Smooth muscle cell (in vitro differentiated cells): ENCODE data around the gene CRYZL1. TPM values are rescaled to one million over a fixed set of nuclear protein-coding genes. Genes with fewer than 3 reads are reported as not detected.
A peak's percentile ranks its signal among the peaks of the same experiment; 100 is the strongest.

Source experiments
- DNase-seq: peaks from one replicate; lab custom pipeline; 2025; ENCODE audit not compliant: unreplicated experiment; lab: John Stamatoyannopoulos, UW
- H2AFZ ChIP-seq: fragments of 200-600 bp; sonication (generic); 2 replicates; pipeline ENCODE4 v1.6.0; 2016; ENCODE audit warnings: antibody characterized with exemption, low read depth, mild to moderate bottlenecking
- H3F3A ChIP-seq: fragments of 200-600 bp; sonication (generic); 2 replicates; pipeline ENCODE4 v1.6.0; 2017; ENCODE audit warnings: antibody characterized with exemption, low read depth
- H3K27ac ChIP-seq: fragments of 200-600 bp; sonication (generic); 2 replicates; pipeline ENCODE4 v1.5.1; 2016; ENCODE audit warnings: low read depth, mild to moderate bottlenecking
- H3K27me3 ChIP-seq: fragments of 200-600 bp; sonication (generic); 2 replicates; pipeline ENCODE4 v1.6.1; 2016; ENCODE audit warnings: low read depth, mild to moderate bottlenecking
- H3K36me3 ChIP-seq: fragments of 200-600 bp; sonication (generic); 2 replicates; pipeline ENCODE4 v1.5.1; 2016; ENCODE audit warnings: low read depth
- H3K4me1 ChIP-seq: fragments of 200-600 bp; sonication (generic); 2 replicates; pipeline ENCODE4 v1.5.1; 2016; ENCODE audit warnings: low read depth
- H3K4me2 ChIP-seq: fragments of 200-600 bp; sonication (generic); 2 replicates; pipeline ENCODE4 v1.6.0; 2016; ENCODE audit warnings: mild to moderate bottlenecking
- H3K4me3 ChIP-seq: fragments of 200-600 bp; sonication (generic); 2 replicates; pipeline ENCODE4 v1.5.1; 2016; ENCODE audit warnings: mild to moderate bottlenecking
- H3K79me2 ChIP-seq: fragments of 200-600 bp; sonication (generic); 2 replicates; pipeline ENCODE4 v1.6.0; 2016; ENCODE audit warnings: low read depth, mild to moderate bottlenecking
- H3K9ac ChIP-seq: fragments of 200-600 bp; sonication (generic); 2 replicates; pipeline ENCODE4 v1.6.0; 2016; ENCODE audit warnings: low read depth
- H3K9me3 ChIP-seq: fragments of 200-600 bp; sonication (generic); replicated peaks from 2 replicates; pipeline ENCODE4 v1.5.1; 2016; ENCODE audit warnings: low read depth
- H4K20me1 ChIP-seq: fragments of 200-600 bp; sonication (generic); 2 replicates; pipeline ENCODE4 v1.6.0; 2016; ENCODE audit warnings: low read depth
- WGBS: methylation state at CpG from one replicate; pipeline ENCODE4 v1.1.7; 2016; ENCODE audit warnings: low lambda C conversion rate; 5-methylcytosine and 5-hydroxymethylcytosine counted together
- polyA plus RNA-seq: library from polyadenylated mRNA; unstranded; fragments of >200 nt; fragmentation: Nextera tagmentation; extraction: Ambion mirVana; gene quantifications from 2 replicates; pipeline ENCODE4 v1.2.1, GENCODE V29; 2016
- total RNA-seq: library from RNA; depleted of rRNA; stranded (reverse); fragments of >200 nt; gene quantifications from 2 replicates; pipeline ENCODE4 v1.2.3, GENCODE V29; 2014
- TF ChIP-seq, protein P1 (sequence below): fragments of 200-600 bp; sonication (generic); IDR thresholded peaks from 2 replicates; pipeline ENCODE4 v1.5.1; 2017; ENCODE audit warnings: borderline replicate concordance, mild to moderate bottlenecking, antibody characterized with exemption; ENCODE audit not compliant: insufficient read depth, poor library complexity, severe bottlenecking

Gene CRYZL1
- total and polyA plus RNA-seq, 2 experiments from 2014 or later: 37.7 to 48.3 TPM

DNA sequence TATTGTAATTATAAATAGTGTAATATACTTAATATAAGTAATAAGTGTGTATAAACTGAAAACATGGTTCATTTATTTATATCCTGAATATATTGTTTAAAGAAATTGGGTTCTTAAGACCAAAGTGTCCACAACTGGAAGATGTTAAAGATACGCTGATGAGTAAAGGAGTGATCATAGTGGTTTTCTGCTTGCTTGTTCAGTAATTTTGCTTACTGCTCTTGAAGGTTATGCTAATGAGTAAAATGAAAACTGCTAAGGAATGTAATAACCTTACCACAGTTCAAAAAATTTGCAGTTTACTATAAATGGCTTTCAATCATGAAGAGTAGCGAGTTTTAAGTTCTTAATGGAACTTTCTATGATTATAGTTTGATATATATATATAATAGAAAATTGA, 75.0 kb downstream of the CRYZL1 start:
- Histone ChIP-seq H3K27ac (peak overlapping the region; percentile 23), H3K4me2 (no peak overlapping the region), H3K9ac (no peak overlapping the region), H3K79me2 (peaks cover 73% of the 10 kb centered on the region), H3K9me3 (no peaks in the 10 kb centered on the region), H2AFZ (no peak overlapping the region), H3K36me3 (peaks cover 19% of the 10 kb centered on the region), H3K27me3 (no peaks in the 10 kb centered on the region), H3F3A (peaks cover 42% of the 10 kb centered on the region), H3K4me1 (no peaks in the 10 kb centered on the region), H4K20me1 (peaks cover 95% of the 10 kb centered on the region), H3K4me3 (no peak overlapping the region)
- TF ChIP-seq, protein P1, sequence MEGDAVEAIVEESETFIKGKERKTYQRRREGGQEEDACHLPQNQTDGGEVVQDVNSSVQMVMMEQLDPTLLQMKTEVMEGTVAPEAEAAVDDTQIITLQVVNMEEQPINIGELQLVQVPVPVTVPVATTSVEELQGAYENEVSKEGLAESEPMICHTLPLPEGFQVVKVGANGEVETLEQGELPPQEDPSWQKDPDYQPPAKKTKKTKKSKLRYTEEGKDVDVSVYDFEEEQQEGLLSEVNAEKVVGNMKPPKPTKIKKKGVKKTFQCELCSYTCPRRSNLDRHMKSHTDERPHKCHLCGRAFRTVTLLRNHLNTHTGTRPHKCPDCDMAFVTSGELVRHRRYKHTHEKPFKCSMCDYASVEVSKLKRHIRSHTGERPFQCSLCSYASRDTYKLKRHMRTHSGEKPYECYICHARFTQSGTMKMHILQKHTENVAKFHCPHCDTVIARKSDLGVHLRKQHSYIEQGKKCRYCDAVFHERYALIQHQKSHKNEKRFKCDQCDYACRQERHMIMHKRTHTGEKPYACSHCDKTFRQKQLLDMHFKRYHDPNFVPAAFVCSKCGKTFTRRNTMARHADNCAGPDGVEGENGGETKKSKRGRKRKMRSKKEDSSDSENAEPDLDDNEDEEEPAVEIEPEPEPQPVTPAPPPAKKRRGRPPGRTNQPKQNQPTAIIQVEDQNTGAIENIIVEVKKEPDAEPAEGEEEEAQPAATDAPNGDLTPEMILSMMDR: no peak
- no peak for DNase-seq
- 94% methylated on average over 2 of the region's 2 CpGs for WGBS

DNA sequence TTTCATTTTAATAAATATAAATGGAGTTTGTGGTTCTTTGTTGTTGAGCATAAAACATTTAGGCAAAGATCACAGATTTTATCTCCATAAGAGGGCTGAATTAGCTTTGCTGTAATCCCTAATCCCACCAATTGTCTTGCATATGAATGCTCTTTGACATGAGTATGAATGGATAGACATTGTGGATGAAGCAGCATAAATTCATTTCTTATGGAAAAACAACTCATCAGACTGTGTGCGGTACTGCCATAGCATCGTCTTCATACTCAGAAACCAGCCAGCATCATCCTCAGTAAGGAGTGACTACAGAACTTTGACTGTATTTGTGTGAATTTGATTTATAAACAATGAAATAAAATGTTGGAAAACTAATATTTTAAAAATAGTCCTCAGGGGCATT, 79.2 kb downstream of the CRYZL1 start:
- Histone ChIP-seq H3K36me3 (peaks cover 40% of the 10 kb centered on the region), H3K27me3 (no peaks in the 10 kb centered on the region), H3K4me1 (no peaks in the 10 kb centered on the region), H2AFZ (no peak overlapping the region), H3K27ac (no peak overlapping the region), H3K9ac (no peak overlapping the region), H3K4me2 (no peak overlapping the region), H3K79me2 (peaks cover 93% of the 10 kb centered on the region), H3K4me3 (no peak overlapping the region), H3K9me3 (no peaks in the 10 kb centered on the region), H3F3A (peaks cover 33% of the 10 kb centered on the region), H4K20me1 (peaks cover 97% of the 10 kb centered on the region)
- WGBS: 91% methylated on average over 2 of the region's 2 CpGs
- TF ChIP-seq, protein P1: no peak
- DNase-seq: no peak

DNA sequence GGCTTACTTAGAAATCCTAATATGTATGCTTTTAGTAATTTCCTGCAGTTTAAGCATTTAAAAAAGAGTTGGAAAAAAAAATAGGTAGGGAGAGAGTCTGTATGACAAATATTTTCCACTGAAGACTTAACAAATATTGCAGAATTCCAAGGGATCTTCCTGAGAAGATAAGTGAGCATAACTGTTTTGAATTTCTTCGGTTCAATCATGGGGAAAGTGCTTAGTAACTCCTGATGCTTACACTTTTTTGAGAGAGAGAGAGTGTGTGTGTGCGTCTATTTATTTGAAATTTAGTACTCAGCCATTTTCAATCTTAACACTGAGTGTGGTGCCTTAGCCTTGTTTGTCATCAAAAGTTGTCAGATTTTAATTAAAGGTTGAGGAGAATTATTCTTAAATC, 80.2 kb downstream of the CRYZL1 start:
- Histone ChIP-seq H4K20me1 (peaks cover 98% of the 10 kb centered on the region), H3K79me2 (peaks cover 98% of the 10 kb centered on the region), H3K36me3 (peaks cover 42% of the 10 kb centered on the region), H3K4me3 (no peak overlapping the region), H3K4me2 (no peak overlapping the region), H3F3A (peaks cover 33% of the 10 kb centered on the region), H3K27me3 (no peaks in the 10 kb centered on the region), H3K27ac (peak overlapping the region; percentile 40), H3K9me3 (no peaks in the 10 kb centered on the region), H3K9ac (no peak overlapping the region), H3K4me1 (no peaks in the 10 kb centered on the region), H2AFZ (no peak overlapping the region)
- no peak for DNase-seq
- TF ChIP-seq, protein P1: no peak
- WGBS: 63% methylated on average over 2 of the region's 2 CpGs

DNA sequence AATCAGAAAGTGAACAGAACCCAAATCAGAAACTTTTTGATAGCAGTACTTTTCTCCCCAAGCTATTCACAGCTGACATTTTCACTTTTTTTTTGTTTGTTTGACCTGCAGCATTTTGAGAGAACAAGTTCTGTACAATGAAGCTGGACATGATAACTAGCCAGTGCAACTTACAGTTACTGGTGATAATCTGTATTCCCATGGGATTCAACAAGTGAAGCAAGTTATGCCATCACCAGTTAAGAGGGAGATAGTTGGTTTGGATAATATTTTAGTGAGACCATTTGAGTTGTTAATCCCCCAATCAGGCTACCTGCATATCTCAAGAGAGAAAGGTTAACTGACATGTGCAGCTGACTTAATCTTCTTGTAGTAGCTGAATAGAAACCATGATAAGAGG, 80.6 kb downstream of the CRYZL1 start:
- peaks cover 99% of the 10 kb centered on the region for H4K20me1 ChIP-seq

More for the DNA sequence above, 80.6 kb downstream of the CRYZL1 start:
- H3K9me3 ChIP-seq: no peaks in the 10 kb centered on the region
- no peaks in the 10 kb centered on the region for H3K4me1 ChIP-seq
- H3F3A ChIP-seq: peaks cover 35% of the 10 kb centered on the region
- TF ChIP-seq, protein P1: no peak
- H3K9ac ChIP-seq: no peak overlapping the region
- no peaks in the 10 kb centered on the region for H3K27me3 ChIP-seq
- no peak overlapping the region for H2AFZ ChIP-seq
- H3K4me3 ChIP-seq: no peak overlapping the region
- peaks cover 99% of the 10 kb centered on the region for H3K79me2 ChIP-seq
- no peak overlapping the region for H3K4me2 ChIP-seq
- no peak for DNase-seq
- H3K27ac ChIP-seq: peak overlapping the region; percentile 40
- peaks cover 44% of the 10 kb centered on the region for H3K36me3 ChIP-seq
